H1 (cell line): ENCODE results near the gene FBXL17. TPM values are rescaled to one million over a fixed set of nuclear protein-coding genes. Genes with fewer than 3 reads are reported as not detected.

ENCODE experiments used
- ATF2 ChIP-seq: IDR thresholded peaks from 2 replicates; pipeline ENCODE4 v1.6.1; 2012; ENCODE audit warnings: low read length, inconsistent platforms
- CBX5 ChIP-seq: fragments of 300-800, 300-1000 bp; sonication (generic); IDR thresholded peaks from 2 replicates; pipeline ENCODE4 v1.7.1; 2016; ENCODE audit warnings: antibody characterized with exemption, low read length, low read depth
- CBX8 ChIP-seq: fragments of 300-800, 300-1000 bp; sonication (generic); IDR thresholded peaks from 2 replicates; pipeline ENCODE4 v1.7.1; 2016; ENCODE audit warnings: low read depth, low read length, borderline replicate concordance
- KDM4A ChIP-seq: IDR thresholded peaks from one replicate; pipeline ENCODE4 v1.7.1; 2012; ENCODE audit warnings: low read depth, mild to moderate bottlenecking, moderate library complexity, low read length, inconsistent platforms; ENCODE audit not compliant: severe bottlenecking
- SUZ12 ChIP-seq: fragments of 200-600 bp; sonication (generic); IDR thresholded peaks from 2 replicates; pipeline ENCODE4 v1.6.1; 2012; ENCODE audit warnings: mild to moderate bottlenecking, inconsistent platforms, low read length, moderate library complexity, mixed read lengths
- polyA plus RNA-seq, 7 experiments: library from polyadenylated mRNA; depleted of rRNA in 3 of 7; stranded (reverse) in 5 of 7; unstranded in 2 of 7; fragments of >200 nt in 5 of 7; fragments of 200-250 nt in 2 of 7; gene quantifications; 1 replicate in 5 of 7; 2 replicates in 1 of 7; 4 replicates in 1 of 7; pipeline versions ENCODE4 v1.2.1 to v1.2.3, GENCODE V29; 2011 to 2013; ENCODE audit warnings: missing spikeins in 2 of 7, mixed read lengths in 2 of 7
- total RNA-seq: library from RNA; stranded (reverse); fragmentation: NEBNext Ultra II Directional; extraction: Animal tissue kit (Norgen Biotek cat#: 25700); gene quantifications from 2 replicates; pipeline ENCODE4 v1.2.1, GENCODE V29; 2021

The FBXL17 gene
- total and polyA plus RNA-seq, 2 of the 8 experiments (the other 6 are each of a cell fraction or from before 2014, with no cell fraction given) = 0.35 to 4.3 TPM

GRCh38 chr5:108367679-108368334 is 14.1 kb downstream of the FBXL17 start (continued):
- TF ChIP-seq SUZ12 (no peak), ATF2 (no peak), CBX5 (no peak), CBX8 (no peak), KDM4A (no peak)
